Right kidney (tissue), 1 donor: ENCODE results near the gene ADAM10.
A peak's percentile ranks its signal among the peaks of the same experiment; 100 is the strongest.

Experiments used
- DNase-seq: peaks from one replicate; pipeline ENCODE4 v3.0.0-alpha.2; 2016

Gene ADAM10

GRCh38 chr15:58758141-58758540, 8.6 kb upstream of the ADAM10 start:
- no peak for DNase-seq

GRCh38 chr15:58755956-58756355, 6.4 kb upstream of the ADAM10 start:
- DNase-seq, result no peak

GRCh38 chr15:58755350-58755749, 5.8 kb upstream of the ADAM10 start:
- DNase-seq, result no peak

GRCh38 chr15:58752716-58753115, 3.2 kb upstream of the ADAM10 start:
- DNase-seq, result no peak

- peak; percentile 88 for DNase-seq
Measured at GRCh38 chr15:58748852-58749531, 515 bp downstream of the ADAM10 start.

- DNase-seq, result no peak
Measured at GRCh38 chr15:58748040-58748851, 1.3 kb downstream of the ADAM10 start.

GRCh38 chr15:58746174-58746573, 3.3 kb downstream of the ADAM10 start:
- no peak for DNase-seq

GRCh38 chr15:58742819-58743502, 6.5 kb downstream of the ADAM10 start:
- DNase-seq, result no peak

- DNase-seq, result no peak
Measured at GRCh38 chr15:58742022-58742813, 7.3 kb downstream of the ADAM10 start.

- DNase-seq, result no peak
Measured at GRCh38 chr15:58741032-58741431, 8.5 kb downstream of the ADAM10 start.

GRCh38 chr15:58740436-58740835, 9.1 kb downstream of the ADAM10 start:
- DNase-seq, result no peak

- no peak for DNase-seq
Measured at GRCh38 chr15:58738046-58738707, 11.3 kb downstream of the ADAM10 start.

GRCh38 chr15:58737298-58737697, 12.2 kb downstream of the ADAM10 start:
- no peak for DNase-seq

- no peak for DNase-seq
Measured at GRCh38 chr15:58736018-58736643, 13.4 kb downstream of the ADAM10 start.

GRCh38 chr15:58734859-58735258, 14.6 kb downstream of the ADAM10 start:
- no peak for DNase-seq

- DNase-seq, result no peak
Measured at GRCh38 chr15:58732625-58733363, 16.7 kb downstream of the ADAM10 start.

GRCh38 chr15:58731756-58732535, 17.6 kb downstream of the ADAM10 start:
- no peak for DNase-seq

- DNase-seq, result no peak
Measured at GRCh38 chr15:58726867-58727266, 22.6 kb downstream of the ADAM10 start.

GRCh38 chr15:58724466-58724865, 25.0 kb downstream of the ADAM10 start:
- no peak for DNase-seq

GRCh38 chr15:58717357-58717756, 32.1 kb downstream of the ADAM10 start:
- DNase-seq, result no peak
